CD8-positive, alpha-beta memory T cell (primary cell): ENCODE measurements around the gene HS6ST3. TPM values are rescaled to one million over a fixed set of nuclear protein-coding genes. Genes with fewer than 3 reads are reported as not detected.

Experiments
- CTCF ChIA-PET: fragments of 350-600 bp; sonication (Branson Sonifier 250); formaldehyde crosslinking; loops from one replicate; lab custom pipeline; 2021; ENCODE audit warnings: antibody characterized with exemption; lab: Charles Lee
- POLR2A ChIA-PET: fragments of 350-600 bp; sonication (Branson Sonifier 250); formaldehyde crosslinking; loops from one replicate; lab custom pipeline; 2021; ENCODE audit warnings: antibody characterized with exemption; lab: Charles Lee
- DNase-seq, 5 donors: peaks; one replicate each; pipeline versions ENCODE4 v3.0.0 to v3.0.0-alpha.2; 2020 to 2022; ENCODE audit warnings: mixed read lengths in 1 of 5
- H3K27ac ChIP-seq: one replicate; pipeline ENCODE4 v1.7.0; 2013; ENCODE audit warnings: low read depth, mild to moderate bottlenecking, low read length, moderate library complexity
- H3K27me3 ChIP-seq: 2 replicates; pipeline ENCODE4 v1.7.0; 2013; ENCODE audit warnings: low read length, mild to moderate bottlenecking; ENCODE audit not compliant: insufficient read depth, poor library complexity, severe bottlenecking
- H3K36me3 ChIP-seq: 2 replicates; pipeline ENCODE4 v1.7.0; 2013; ENCODE audit warnings: mild to moderate bottlenecking, low read length, moderate library complexity; ENCODE audit not compliant: insufficient read depth
- H3K4me1 ChIP-seq: 2 replicates; pipeline ENCODE4 v1.7.0; 2013; ENCODE audit warnings: mild to moderate bottlenecking, low read length, moderate library complexity; ENCODE audit not compliant: insufficient read depth
- H3K4me3 ChIP-seq: 2 replicates; pipeline ENCODE4 v1.7.0; 2013; ENCODE audit warnings: mild to moderate bottlenecking, low read length
- H3K9me3 ChIP-seq: 2 replicates; pipeline ENCODE4 v1.7.0; 2013; ENCODE audit warnings: mild to moderate bottlenecking, low read length
- H3K27ac Mint-ChIP-seq, 8 donors: one replicate each; pipeline ENCODE4 v1.8.0; 2020 to 2021; ENCODE audit warnings: mixed read lengths in 8 of 8, mild to moderate bottlenecking in 6 of 8, inconsistent platforms in 3 of 8, moderate library complexity in 3 of 8
- H3K27me3 Mint-ChIP-seq, 2 donors: one replicate each; pipeline ENCODE4 v1.8.0; 2020 to 2021; ENCODE audit warnings: mixed read lengths in 2 of 2, mild to moderate bottlenecking in 1 of 2, moderate library complexity in 1 of 2
- H3K36me3 Mint-ChIP-seq, 3 donors: one replicate each; pipeline ENCODE4 v1.8.0; 2020 to 2021; ENCODE audit warnings: mixed read lengths in 3 of 3, inconsistent platforms in 1 of 3, mild to moderate bottlenecking in 1 of 3
- H3K4me1 Mint-ChIP-seq, 3 donors: one replicate each; pipeline ENCODE4 v1.8.0; 2020 to 2021; ENCODE audit warnings: mixed read lengths in 3 of 3, inconsistent platforms in 1 of 3, mild to moderate bottlenecking in 1 of 3
- H3K4me3 Mint-ChIP-seq, 7 donors: one replicate each; pipeline ENCODE4 v1.8.0; 2020 to 2021; ENCODE audit warnings: mixed read lengths in 7 of 7, mild to moderate bottlenecking in 6 of 7, moderate library complexity in 4 of 7, inconsistent platforms in 2 of 7
- H3K9me3 Mint-ChIP-seq, 5 donors: one replicate each; pipeline ENCODE4 v1.8.0; 2020 to 2022; ENCODE audit warnings: mixed read lengths in 5 of 5, mild to moderate bottlenecking in 3 of 5, moderate library complexity in 2 of 5, inconsistent platforms in 1 of 5
- polyA plus RNA-seq: library from polyadenylated mRNA; unstranded; fragments of 300-500 nt; fragmentation: Illumina TruSeq; gene quantifications from one replicate; pipeline ENCODE4 v1.2.3, GENCODE V29; 2021
- total RNA-seq, 2 experiments: library from RNA; stranded (reverse); gene quantifications; one replicate each; pipeline ENCODE4 v1.2.3, GENCODE V29; 2021

Gene HS6ST3
- total and polyA plus RNA-seq, 3 experiments from 2014 or later = not detected

DNA sequence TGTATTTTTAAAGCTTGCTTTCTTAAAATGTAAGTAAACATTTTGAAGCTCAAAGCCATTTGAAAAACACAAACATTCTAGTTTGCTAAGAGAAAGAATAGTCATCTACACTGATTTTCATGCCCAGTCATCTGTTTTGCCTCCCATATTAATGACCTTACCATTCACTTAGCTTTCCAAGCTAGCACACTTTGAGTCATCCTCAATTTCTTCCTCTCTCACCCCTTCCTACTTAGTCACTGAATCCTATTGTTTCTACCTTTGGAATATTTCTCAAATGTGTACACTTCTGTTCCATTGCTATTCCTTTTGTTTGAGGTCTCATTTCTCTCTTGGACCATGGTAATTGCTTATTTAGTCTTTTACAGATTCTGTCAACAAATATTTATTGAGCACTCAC is 7.3 kb upstream of the HS6ST3 start:
- Histone ChIP-seq H3K9me3 (no peaks in the 10 kb centered on the region), H3K4me3 (no peak overlapping the region), H3K36me3 (no peaks in the 10 kb centered on the region), H3K27ac (no peak overlapping the region), H3K4me1 (no peaks in the 10 kb centered on the region), H3K27me3 (no peaks in the 10 kb centered on the region)
- peaks cover 0 to 10% of the 10 kb centered on the region in 2 donors for H3K27me3 Mint-ChIP-seq
- H3K9me3 Mint-ChIP-seq = peaks cover 0 to 3% (median 2%) of the 10 kb centered on the region in 5 donors
- ChIA-PET CTCF (no interaction called here), POLR2A (no interaction called here)
- no peak overlapping the region for H3K27ac Mint-ChIP-seq
- peaks cover 0 to 1% (median 0%) of the 10 kb centered on the region in 3 donors for H3K36me3 Mint-ChIP-seq
- DNase-seq = no peak
- H3K4me3 Mint-ChIP-seq = no peak overlapping the region
- no peaks in the 10 kb centered on the region for H3K4me1 Mint-ChIP-seq

DNA sequence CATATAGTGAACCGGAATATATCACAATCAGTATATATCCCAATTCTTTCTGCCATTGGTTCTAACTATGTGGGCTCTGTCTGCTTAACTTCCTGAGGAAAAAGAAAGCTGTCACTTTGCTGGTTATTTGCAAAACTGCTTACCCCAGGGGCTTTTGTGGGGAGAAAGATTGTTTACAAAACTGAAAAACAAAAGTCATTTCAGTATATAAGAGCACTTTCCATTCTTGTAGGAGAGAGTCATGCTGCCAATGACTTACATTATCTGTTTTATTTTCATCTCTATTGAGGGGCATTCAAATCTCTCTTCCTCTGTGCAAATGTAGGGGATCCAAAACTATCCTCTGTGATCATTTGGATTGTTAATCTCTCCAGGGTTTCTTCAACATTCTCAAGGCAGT is 3.2 kb upstream of the HS6ST3 start:
- ChIA-PET POLR2A (no interaction called here), CTCF (no interaction called here)
- Histone ChIP-seq H3K4me3 (no peak overlapping the region), H3K9me3 (no peaks in the 10 kb centered on the region), H3K4me1 (no peaks in the 10 kb centered on the region), H3K36me3 (no peaks in the 10 kb centered on the region), H3K27me3 (no peaks in the 10 kb centered on the region), H3K27ac (no peak overlapping the region)
- Mint-ChIP-seq H3K4me3 (no peak overlapping the region), H3K27me3 (peaks cover 20 to 32% of the 10 kb centered on the region in 2 donors), H3K9me3 (peaks cover 0 to 10% (median 3%) of the 10 kb centered on the region in 5 donors), H3K4me1 (peaks cover 0 to 7% (median 3%) of the 10 kb centered on the region in 3 donors), H3K27ac (no peak overlapping the region), H3K36me3 (peaks cover 0 to 1% (median 0%) of the 10 kb centered on the region in 3 donors)
- DNase-seq = no peak

DNA sequence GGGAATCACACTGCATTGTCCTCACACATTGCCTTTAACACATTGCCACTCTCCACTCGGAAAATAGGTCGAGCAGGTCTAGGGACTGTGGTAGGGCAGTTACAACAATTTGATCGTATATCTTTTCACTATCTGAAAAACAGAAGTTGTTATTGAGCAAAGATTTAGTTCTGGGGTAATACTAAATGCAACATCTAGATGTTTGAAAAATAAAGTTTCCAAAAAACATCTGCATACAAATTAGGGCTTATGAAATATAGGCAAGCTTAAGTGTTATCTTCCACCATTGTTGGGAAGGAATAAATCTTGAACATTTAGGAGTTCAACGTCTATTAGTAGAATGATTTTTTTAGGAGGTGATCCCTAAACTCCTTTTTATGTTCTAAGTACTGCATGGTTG is 768 bp upstream of the HS6ST3 start:
- peak overlapping the region in 1 of 7 donors; percentile 8 for H3K4me3 Mint-ChIP-seq
- no peaks in the 10 kb centered on the region for H3K4me1 ChIP-seq
- no peaks in the 10 kb centered on the region for H3K27me3 ChIP-seq
- H3K27ac ChIP-seq = no peak overlapping the region
- DNase-seq = no peak
- POLR2A ChIA-PET = no interaction called here
- peaks cover 0 to 11% (median 3%) of the 10 kb centered on the region in 3 donors for H3K4me1 Mint-ChIP-seq
- H3K36me3 Mint-ChIP-seq = peaks cover 0 to 1% (median 0%) of the 10 kb centered on the region in 3 donors
- H3K36me3 ChIP-seq = no peaks in the 10 kb centered on the region
- no peak overlapping the region for H3K4me3 ChIP-seq
- no peaks in the 10 kb centered on the region for H3K9me3 ChIP-seq
- peaks cover 0 to 11% (median 3%) of the 10 kb centered on the region in 5 donors for H3K9me3 Mint-ChIP-seq
- CTCF ChIA-PET = no interaction called here
- peaks cover 30 to 51% of the 10 kb centered on the region in 2 donors for H3K27me3 Mint-ChIP-seq
- H3K27ac Mint-ChIP-seq = peak overlapping the region in 1 of 8 donors; percentile 35

DNA sequence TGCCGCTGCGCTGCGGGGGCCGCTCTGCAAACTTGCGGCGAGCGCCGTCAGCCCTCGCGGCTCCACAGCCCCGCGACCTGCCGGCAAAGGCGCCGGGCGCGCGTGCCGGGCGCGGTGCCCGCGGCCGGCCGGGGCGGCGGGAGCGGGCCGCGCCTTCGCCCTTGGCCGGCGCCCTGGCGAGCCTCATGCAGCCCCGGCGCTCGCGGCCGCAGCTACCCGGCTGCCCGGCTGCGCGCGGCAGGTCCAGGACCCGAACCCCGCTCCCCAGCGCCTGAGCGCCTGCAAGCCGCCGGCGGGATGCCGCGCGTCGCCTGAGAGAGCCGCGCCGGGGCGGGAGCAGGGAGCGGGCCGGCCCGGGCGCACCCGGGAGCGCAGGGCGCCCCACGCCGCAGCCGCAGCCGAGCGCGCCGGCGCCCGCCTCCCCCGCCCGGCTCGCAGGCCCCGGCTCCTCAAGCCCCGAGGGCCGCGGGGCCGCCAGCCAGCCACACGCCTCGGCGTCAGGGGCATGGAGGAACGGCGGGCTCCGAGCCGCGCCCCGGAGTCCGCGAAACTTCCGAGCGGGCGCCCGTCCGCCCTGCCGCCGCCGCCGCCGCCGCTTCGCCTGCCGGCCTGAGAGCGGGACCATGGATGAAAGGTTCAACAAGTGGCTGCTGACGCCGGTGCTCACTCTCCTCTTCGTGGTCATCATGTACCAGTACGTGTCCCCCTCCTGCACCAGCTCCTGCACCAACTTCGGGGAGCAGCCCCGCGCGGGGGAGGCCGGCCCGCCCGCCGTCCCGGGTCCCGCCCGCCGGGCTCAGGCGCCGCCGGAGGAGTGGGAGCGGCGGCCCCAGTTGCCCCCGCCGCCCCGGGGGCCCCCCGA is 564 bp downstream of the HS6ST3 start:
- Histone ChIP-seq H3K27me3 (no peaks in the 10 kb centered on the region), H3K27ac (no peak overlapping the region), H3K9me3 (no peaks in the 10 kb centered on the region), H3K4me3 (no peak overlapping the region), H3K36me3 (no peaks in the 10 kb centered on the region), H3K4me1 (no peaks in the 10 kb centered on the region)
- CTCF ChIA-PET = no interaction called here
- H3K36me3 Mint-ChIP-seq = no peaks in the 10 kb centered on the region
- POLR2A ChIA-PET = no interaction called here
- H3K9me3 Mint-ChIP-seq = peaks cover 0 to 11% (median 2%) of the 10 kb centered on the region in 5 donors
- no peak overlapping the region for H3K4me3 Mint-ChIP-seq
- no peak for DNase-seq
- H3K27ac Mint-ChIP-seq = no peak overlapping the region
- peaks cover 30 to 55% of the 10 kb centered on the region in 2 donors for H3K27me3 Mint-ChIP-seq
- peaks cover 0 to 11% (median 3%) of the 10 kb centered on the region in 3 donors for H3K4me1 Mint-ChIP-seq

DNA sequence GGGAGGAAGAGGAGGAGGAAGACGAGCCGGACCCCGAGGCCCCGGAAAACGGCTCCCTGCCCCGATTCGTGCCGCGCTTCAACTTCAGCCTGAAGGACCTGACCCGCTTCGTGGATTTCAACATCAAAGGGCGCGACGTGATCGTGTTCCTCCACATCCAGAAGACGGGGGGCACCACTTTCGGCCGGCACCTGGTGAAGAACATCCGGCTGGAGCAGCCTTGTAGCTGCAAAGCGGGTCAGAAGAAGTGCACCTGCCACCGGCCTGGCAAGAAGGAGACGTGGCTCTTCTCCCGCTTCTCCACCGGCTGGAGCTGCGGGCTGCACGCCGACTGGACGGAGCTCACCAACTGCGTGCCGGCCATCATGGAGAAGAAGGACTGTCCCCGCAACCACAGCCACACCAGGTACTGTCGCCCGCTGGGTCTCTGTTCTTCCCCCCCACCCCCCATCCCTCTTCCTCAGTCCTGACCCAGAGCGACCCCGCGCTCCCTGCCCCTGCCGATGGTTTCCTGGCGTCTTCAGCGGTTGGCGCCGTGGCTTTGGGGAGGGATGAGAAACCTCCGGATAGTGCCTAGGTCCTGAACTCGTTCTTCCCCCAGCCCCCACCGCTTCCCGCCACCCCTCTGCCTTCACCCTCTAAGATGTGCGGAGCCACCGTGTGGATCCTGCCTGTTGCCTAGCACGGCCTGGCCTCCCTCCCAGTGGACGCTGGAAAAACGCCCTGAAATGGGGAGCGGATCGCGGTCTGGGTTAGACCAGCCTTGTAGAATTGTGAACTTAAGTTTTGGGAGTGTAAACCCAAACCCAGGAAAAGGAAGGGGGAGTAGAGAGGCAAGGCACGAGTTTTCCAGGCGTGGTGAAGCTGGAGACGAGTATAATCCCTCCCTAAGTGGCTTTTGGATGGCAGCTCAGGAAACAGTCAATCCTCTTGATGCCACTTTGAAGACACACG is 1.5 kb downstream of the HS6ST3 start:
- H3K4me1 ChIP-seq = no peaks in the 10 kb centered on the region
- no peaks in the 10 kb centered on the region for H3K36me3 Mint-ChIP-seq
- no peak overlapping the region for H3K4me3 ChIP-seq
- no peak overlapping the region for H3K27ac ChIP-seq
- ChIA-PET POLR2A (no interaction called here), CTCF (no interaction called here)
- H3K27ac Mint-ChIP-seq = no peak overlapping the region
- H3K27me3 Mint-ChIP-seq = peaks cover 30 to 53% of the 10 kb centered on the region in 2 donors
- no peaks in the 10 kb centered on the region for H3K36me3 ChIP-seq
- no peaks in the 10 kb centered on the region for H3K9me3 ChIP-seq
- peak overlapping the region in 1 of 7 donors; percentile 29 for H3K4me3 Mint-ChIP-seq
- DNase-seq = no peak
- H3K4me1 Mint-ChIP-seq = peaks cover 0 to 11% (median 3%) of the 10 kb centered on the region in 3 donors
- H3K9me3 Mint-ChIP-seq = peaks cover 0 to 11% (median 0%) of the 10 kb centered on the region in 5 donors
- no peaks in the 10 kb centered on the region for H3K27me3 ChIP-seq

DNA sequence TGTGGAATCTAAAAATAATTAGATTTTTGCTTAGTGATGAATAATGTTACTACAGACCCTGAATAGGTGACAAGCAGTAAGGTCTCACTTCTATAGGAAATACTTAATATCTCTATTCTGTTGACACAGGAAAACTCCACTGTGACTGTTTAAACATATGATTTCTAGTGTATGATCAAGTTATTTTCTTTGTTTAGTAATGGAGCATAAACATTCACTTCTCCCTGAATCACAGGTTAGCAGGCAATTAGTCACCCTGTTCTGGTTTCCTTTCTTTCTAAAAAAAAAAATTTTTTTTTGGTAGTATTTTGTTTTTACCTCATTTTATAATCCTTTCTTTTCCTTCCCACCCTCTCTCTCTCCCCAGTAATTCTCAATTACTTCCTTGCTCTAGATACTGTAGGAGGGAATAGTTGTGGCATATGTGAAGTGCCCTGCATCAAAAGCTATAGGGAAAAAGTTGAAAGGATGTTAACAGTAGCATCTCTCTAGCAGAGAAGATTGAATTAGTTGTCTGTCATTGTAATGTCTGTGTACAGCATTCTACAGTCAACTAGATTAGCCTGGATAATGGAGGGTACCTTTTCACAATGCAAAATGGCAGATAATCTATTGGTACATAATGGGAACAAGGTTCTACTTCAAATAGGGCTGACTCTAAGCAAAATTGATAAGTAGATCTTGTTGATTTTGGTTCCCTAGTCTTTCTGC is 3.5 kb downstream of the HS6ST3 start:
- Mint-ChIP-seq H3K27me3 (peaks cover 26 to 39% of the 10 kb centered on the region in 2 donors), H3K4me3 (no peak overlapping the region), H3K9me3 (peaks cover 0 to 8% (median 0%) of the 10 kb centered on the region in 5 donors), H3K36me3 (no peaks in the 10 kb centered on the region), H3K4me1 (peaks cover 0 to 11% (median 3%) of the 10 kb centered on the region in 3 donors), H3K27ac (no peak overlapping the region)
- Histone ChIP-seq H3K4me3 (no peak overlapping the region), H3K4me1 (no peaks in the 10 kb centered on the region), H3K27me3 (no peaks in the 10 kb centered on the region), H3K27ac (no peak overlapping the region), H3K9me3 (no peaks in the 10 kb centered on the region), H3K36me3 (no peaks in the 10 kb centered on the region)
- ChIA-PET CTCF (no interaction called here), POLR2A (no interaction called here)
- no peak for DNase-seq

DNA sequence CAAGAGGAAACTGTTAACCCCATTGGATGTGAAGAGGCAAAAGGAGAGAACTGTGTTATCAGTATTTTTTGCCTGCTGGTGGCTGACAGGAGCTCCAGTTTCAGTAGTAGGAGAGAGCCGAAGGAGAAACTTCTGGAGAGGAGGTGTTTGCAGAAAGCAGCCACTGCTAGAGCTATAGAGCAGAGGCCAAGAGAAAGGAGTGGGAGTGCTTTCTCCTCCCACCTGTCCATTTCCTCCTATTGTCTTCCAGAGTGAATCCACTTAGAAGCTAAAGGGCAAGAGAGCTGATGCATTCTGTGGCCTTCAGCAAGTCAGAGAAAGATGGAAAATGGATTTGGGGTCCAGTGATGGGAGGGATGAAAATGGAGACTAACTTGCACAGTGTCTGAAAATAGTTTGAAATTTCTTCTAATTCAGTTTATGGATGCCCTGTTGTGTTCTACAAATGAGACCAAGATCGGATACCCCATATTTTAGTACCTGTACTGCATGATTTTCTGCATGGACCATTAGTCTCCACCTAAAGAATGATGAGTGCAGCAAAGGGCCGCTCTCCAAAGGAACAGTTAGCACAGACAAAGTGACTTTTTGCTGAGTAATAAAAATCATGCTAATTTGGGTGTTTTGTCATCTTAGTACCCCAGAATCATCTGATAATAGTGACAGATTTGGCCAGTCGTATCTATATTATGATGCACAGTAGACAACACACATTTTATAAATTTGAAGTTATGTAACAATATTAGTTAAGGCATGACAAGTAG is 10.7 kb downstream of the HS6ST3 start:
- Histone ChIP-seq H3K4me3 (no peak overlapping the region), H3K27ac (no peak overlapping the region), H3K27me3 (no peaks in the 10 kb centered on the region), H3K36me3 (no peaks in the 10 kb centered on the region), H3K9me3 (no peaks in the 10 kb centered on the region), H3K4me1 (no peaks in the 10 kb centered on the region)
- Mint-ChIP-seq H3K4me3 (no peak overlapping the region), H3K36me3 (no peaks in the 10 kb centered on the region), H3K4me1 (no peaks in the 10 kb centered on the region), H3K9me3 (peaks cover 0 to 5% (median 2%) of the 10 kb centered on the region in 5 donors), H3K27ac (no peak overlapping the region), H3K27me3 (no peaks in the 10 kb centered on the region)
- DNase-seq = no peak
- POLR2A ChIA-PET = no interaction called here
- CTCF ChIA-PET = no interaction called here
